Sigmoid colon (tissue), 7 donors: ENCODE data around the gene GLI3. TPM values are rescaled to one million over a fixed set of nuclear protein-coding genes. Genes with fewer than 3 reads are reported as not detected.

Experiments used
- DNase-seq: peaks from one replicate; pipeline ENCODE4 v3.0.0-alpha.2; 2019
- H3K27ac ChIP-seq, 4 donors: fragments of 200-600 bp; sonication (generic); one replicate each; pipeline ENCODE4 v1.5.1; 2016 to 2019; ENCODE audit warnings: mild to moderate bottlenecking in 1 of 4
- H3K27me3 ChIP-seq, 3 donors: fragments of 200-600 bp; sonication (generic); one replicate each; pipeline ENCODE4 v1.5.1; 2019; ENCODE audit warnings: mild to moderate bottlenecking in 1 of 3
- H3K36me3 ChIP-seq, 4 donors: fragments of 200-600 bp; sonication (generic); one replicate each; pipeline ENCODE4 v1.5.1; 2016 to 2019
- H3K4me1 ChIP-seq, 4 donors: fragments of 200-600 bp; sonication (generic); one replicate each; pipeline ENCODE4 v1.5.1; 2017 to 2019
- H3K4me3 ChIP-seq, 4 donors: fragments of 200-600 bp; sonication (generic); one replicate each; pipeline ENCODE4 v1.5.1; 2017 to 2019; ENCODE audit warnings: mild to moderate bottlenecking in 2 of 4, moderate library complexity in 1 of 4
- H3K9me3 ChIP-seq, 4 donors: fragments of 200-600 bp in 3 of 4; sonication (generic) in 3 of 4; one replicate each; pipeline versions ENCODE4 v1.5.1 to v1.6.1; 2013 to 2019
- EP300 ChIP-seq, 4 donors: sonication (generic); formaldehyde crosslinking; IDR thresholded peaks; one replicate each; pipeline ENCODE4 v1.6.1; 2017; ENCODE audit warnings: antibody characterized with exemption in 4 of 4
- POLR2A ChIP-seq, 2 donors: fragments of 450-650 bp; IDR thresholded peaks; one replicate each; pipeline ENCODE4 v1.6.1; 2016; ENCODE audit warnings: antibody characterized with exemption in 2 of 2, mild to moderate bottlenecking in 2 of 2, moderate library complexity in 2 of 2
- POLR2AphosphoS5 ChIP-seq, 4 donors: sonication (generic); formaldehyde crosslinking; IDR thresholded peaks; one replicate each; pipeline ENCODE4 v1.6.1; 2017; ENCODE audit warnings: antibody characterized with exemption in 4 of 4
- WGBS, 2 donors: extraction: QIAGEN DNeasy Blood & Tissue Kit; methylation state at CpG; one replicate each; pipeline ENCODE4 v1.1.7; 2013; 5-methylcytosine and 5-hydroxymethylcytosine counted together
- intact Hi-C: fragments of 100-400 bp; cut with DNase I; formaldehyde crosslinking; loops from one replicate; pipeline ENCODE4 v1.15.1; 2023
- polyA plus RNA-seq, 3 donors: library from polyadenylated mRNA; stranded (reverse); fragments of 200-250 nt; gene quantifications; one replicate each; pipeline ENCODE4 v1.2.3, GENCODE V29; 2013
- total RNA-seq, 4 donors: library from RNA; depleted of rRNA; stranded (reverse); fragments of >200 nt; gene quantifications; one replicate each; pipeline ENCODE4 v1.1.0, GENCODE V29; 2016
- TF ChIP-seq, protein P1 (sequence below), 4 experiments: fragments of 450-650 bp in 3 of 4; fragments of 200-600 bp in 1 of 4; IDR thresholded peaks; one replicate each; pipeline ENCODE4 v1.5.1; 2016 to 2019; ENCODE audit warnings: antibody characterized with exemption in 4 of 4, mild to moderate bottlenecking in 3 of 4, moderate library complexity in 2 of 4
- donor health status: healthy with polysubstance abuse.
- donor health status: Bipolar disorder and iron deficiency.
- donor health status: healthy.

The GLI3 gene
- total and polyA plus RNA-seq, 7 donors: 0.23 to 31.6 (median 17.2) TPM

DNA sequence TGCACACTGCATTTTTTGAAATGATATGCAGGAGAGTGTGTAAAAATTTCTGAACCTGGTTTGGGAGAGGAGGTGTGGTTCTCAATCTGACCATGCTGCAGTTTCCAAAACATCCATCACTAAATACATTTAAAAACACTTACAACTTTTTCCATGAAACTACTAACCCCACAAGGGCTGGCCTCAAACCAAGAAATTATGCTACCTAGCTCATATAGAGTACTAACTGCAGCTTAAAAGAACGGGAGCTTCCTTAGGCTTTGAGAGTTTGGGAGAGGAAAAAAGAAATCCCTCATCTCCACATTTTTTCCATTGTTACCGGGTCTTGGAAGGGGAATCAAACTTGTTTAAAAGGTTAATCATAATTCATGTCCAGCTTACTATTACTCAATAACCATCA is 214.2 kb downstream of the GLI3 start:
- H3K27ac ChIP-seq: peak overlapping the region in 3 of 4 donors; percentile 21 to 49 (median 33)
- intact Hi-C loops: no loop called here
- peaks cover 4 to 38% (median 16%) of the 10 kb centered on the region in 4 donors for H3K36me3 ChIP-seq
- no peak overlapping the region for H3K4me3 ChIP-seq
- peaks cover 0 to 51% (median 23%) of the 10 kb centered on the region in 4 donors for H3K4me1 ChIP-seq
- no peak for DNase-seq
- 79 to 86% methylated on average over 2 of the region's 2 CpGs for WGBS, 2 donors
- no peaks in the 10 kb centered on the region for H3K27me3 ChIP-seq
- no peak for TF ChIP-seq EP300 (IDR thresholded peaks at IDR 0.05)
- TF ChIP-seq, protein P1, sequence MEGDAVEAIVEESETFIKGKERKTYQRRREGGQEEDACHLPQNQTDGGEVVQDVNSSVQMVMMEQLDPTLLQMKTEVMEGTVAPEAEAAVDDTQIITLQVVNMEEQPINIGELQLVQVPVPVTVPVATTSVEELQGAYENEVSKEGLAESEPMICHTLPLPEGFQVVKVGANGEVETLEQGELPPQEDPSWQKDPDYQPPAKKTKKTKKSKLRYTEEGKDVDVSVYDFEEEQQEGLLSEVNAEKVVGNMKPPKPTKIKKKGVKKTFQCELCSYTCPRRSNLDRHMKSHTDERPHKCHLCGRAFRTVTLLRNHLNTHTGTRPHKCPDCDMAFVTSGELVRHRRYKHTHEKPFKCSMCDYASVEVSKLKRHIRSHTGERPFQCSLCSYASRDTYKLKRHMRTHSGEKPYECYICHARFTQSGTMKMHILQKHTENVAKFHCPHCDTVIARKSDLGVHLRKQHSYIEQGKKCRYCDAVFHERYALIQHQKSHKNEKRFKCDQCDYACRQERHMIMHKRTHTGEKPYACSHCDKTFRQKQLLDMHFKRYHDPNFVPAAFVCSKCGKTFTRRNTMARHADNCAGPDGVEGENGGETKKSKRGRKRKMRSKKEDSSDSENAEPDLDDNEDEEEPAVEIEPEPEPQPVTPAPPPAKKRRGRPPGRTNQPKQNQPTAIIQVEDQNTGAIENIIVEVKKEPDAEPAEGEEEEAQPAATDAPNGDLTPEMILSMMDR (IDR thresholded peaks at IDR 0.05): no peak
- no peak for TF ChIP-seq POLR2A (IDR thresholded peaks at IDR 0.05)
- no peak for TF ChIP-seq POLR2AphosphoS5 (IDR thresholded peaks at IDR 0.05)
- no peaks in the 10 kb centered on the region for H3K9me3 ChIP-seq

DNA sequence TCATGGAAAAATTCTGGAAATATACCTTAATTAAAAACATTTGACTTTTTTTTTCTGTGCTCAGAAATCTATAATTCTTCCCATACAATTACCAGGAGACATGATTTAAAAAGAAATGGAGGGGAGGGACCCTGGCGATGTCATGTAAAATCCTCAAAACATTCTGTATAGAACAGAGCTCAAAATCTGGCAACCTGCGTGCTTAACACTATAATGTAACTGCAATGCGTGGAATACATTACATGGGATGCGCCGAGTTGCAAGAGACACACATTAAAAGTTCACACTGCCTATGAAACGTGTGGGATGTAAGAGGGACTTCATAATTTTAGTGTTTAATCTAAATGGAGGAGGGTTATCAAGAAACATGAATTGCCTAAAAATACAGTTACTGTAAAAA is 215.0 kb downstream of the GLI3 start:
- Histone ChIP-seq H3K4me3 (no peak overlapping the region), H3K27ac (peak overlapping the region in 1 of 4 donors; percentile 49), H3K36me3 (peaks cover 4 to 38% (median 16%) of the 10 kb centered on the region in 4 donors), H3K9me3 (no peaks in the 10 kb centered on the region), H3K4me1 (peaks cover 0 to 57% (median 30%) of the 10 kb centered on the region in 4 donors), H3K27me3 (no peaks in the 10 kb centered on the region)
- WGBS, 2 donors: 78 to 81% methylated on average over 6 of the region's 6 CpGs
- intact Hi-C loops: no loop called here
- DNase-seq: no peak
- TF ChIP-seq POLR2AphosphoS5 (IDR thresholded peaks at IDR 0.05): no peak
- TF ChIP-seq, protein P1 (IDR thresholded peaks at IDR 0.05): no peak
- no peak for TF ChIP-seq EP300 (IDR thresholded peaks at IDR 0.05)
- TF ChIP-seq POLR2A (IDR thresholded peaks at IDR 0.05): no peak

DNA sequence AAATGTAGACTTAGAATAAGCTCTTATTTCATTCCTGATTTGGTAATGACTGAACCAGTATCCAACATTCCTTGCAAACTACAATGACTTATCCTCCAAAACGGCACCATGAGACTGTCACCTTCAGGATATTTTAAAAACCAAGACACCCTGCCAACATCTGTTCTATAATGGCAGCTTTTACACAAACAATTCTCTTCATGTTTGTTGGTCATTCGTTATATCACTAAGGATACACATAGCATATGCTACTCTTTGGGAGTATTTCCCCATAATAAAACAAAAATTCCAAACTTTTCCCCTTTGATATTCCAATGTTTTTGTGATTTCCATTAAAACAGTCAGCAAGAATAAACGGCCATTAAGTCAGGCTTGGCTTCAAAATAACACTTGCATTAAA is 215.4 kb downstream of the GLI3 start:
- WGBS, 2 donors: 56 to 75% methylated on average over 3 of the region's 3 CpGs
- DNase-seq: no peak
- Histone ChIP-seq H3K4me3 (no peak overlapping the region), H3K9me3 (no peaks in the 10 kb centered on the region), H3K36me3 (peaks cover 4 to 38% (median 16%) of the 10 kb centered on the region in 4 donors), H3K4me1 (peaks cover 0 to 61% (median 30%) of the 10 kb centered on the region in 4 donors), H3K27me3 (no peaks in the 10 kb centered on the region), H3K27ac (no peak overlapping the region)
- TF ChIP-seq POLR2AphosphoS5 (IDR thresholded peaks at IDR 0.05): no peak
- intact Hi-C loops: no loop called here

DNA sequence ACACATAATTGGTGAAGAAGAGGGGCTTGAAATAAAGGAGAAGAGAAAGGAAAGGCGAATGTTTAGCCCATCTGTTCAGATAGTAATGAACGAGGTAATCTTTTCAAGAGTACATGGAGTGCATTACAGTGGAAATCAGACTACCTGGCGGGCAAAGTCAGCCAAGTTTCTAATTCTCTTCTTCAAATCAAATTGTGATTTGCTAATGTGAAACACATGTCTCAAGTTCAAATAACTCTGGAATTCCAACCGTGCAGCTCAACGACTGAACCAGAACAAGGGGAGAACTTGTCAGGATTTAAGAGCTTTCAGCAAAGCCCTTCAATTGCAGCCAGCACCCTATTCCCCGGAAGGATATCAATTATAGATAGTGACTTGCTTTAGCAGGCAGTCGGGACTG is 216.9 kb downstream of the GLI3 start:
- no peak overlapping the region for H3K4me3 ChIP-seq
- H3K4me1 ChIP-seq: peaks cover 0 to 77% (median 36%) of the 10 kb centered on the region in 4 donors
- peaks cover 0 to 24% (median 7%) of the 10 kb centered on the region in 4 donors for H3K36me3 ChIP-seq
- no peaks in the 10 kb centered on the region for H3K27me3 ChIP-seq
- no peak overlapping the region for H3K27ac ChIP-seq
- no peaks in the 10 kb centered on the region for H3K9me3 ChIP-seq
- intact Hi-C loops: no loop called here
- 77 to 80% methylated on average over 7 of the region's 7 CpGs for WGBS, 2 donors
- TF ChIP-seq POLR2A (IDR thresholded peaks at IDR 0.05) (no peak), EP300 (IDR thresholded peaks at IDR 0.05) (no peak), POLR2AphosphoS5 (IDR thresholded peaks at IDR 0.05) (no peak)
- TF ChIP-seq, protein P1 (IDR thresholded peaks at IDR 0.05): no peak
- no peak for DNase-seq

DNA sequence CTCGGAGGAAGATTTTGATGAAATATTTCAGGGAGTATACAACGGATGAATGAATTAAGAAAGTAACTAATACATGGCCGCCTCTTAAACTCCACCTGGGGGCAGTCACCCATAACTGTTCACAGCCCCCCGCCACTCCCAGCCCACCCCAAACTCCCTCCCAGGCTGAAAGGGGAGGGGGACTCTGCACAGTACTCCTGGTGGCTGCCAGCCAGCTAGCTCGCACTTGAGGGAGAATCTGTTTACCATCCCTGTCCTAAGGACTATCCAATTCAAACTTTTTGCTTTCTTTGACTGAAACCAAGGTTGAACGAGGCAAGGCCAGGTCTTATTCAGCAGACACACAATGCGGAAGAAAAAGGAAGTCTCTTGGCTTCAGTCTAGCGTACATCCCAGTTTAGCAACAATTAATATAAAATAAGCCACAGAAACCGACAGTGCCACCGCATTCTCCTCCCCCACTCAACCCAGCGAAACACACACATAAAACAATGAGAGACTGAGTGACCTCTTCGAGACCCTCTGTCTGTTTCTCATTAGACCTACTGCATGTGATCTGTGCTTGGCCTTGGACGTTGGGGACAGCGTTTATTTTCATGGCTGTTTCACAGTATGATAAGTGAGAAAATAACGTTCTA is 219.5 kb downstream of the GLI3 start:
- no peak for DNase-seq
- Histone ChIP-seq H3K9me3 (peaks cover 0 to 3% (median 1%) of the 10 kb centered on the region in 4 donors), H3K4me1 (peaks cover 0 to 64% (median 27%) of the 10 kb centered on the region in 4 donors), H3K27ac (peak overlapping the region in 3 of 4 donors; percentile 56 to 74 (median 69)), H3K4me3 (no peak overlapping the region), H3K27me3 (no peaks in the 10 kb centered on the region), H3K36me3 (peaks cover 0 to 5% (median 0%) of the 10 kb centered on the region in 4 donors)
- 46 to 69% methylated on average over 15 of the region's 15 CpGs for WGBS, 2 donors
- intact Hi-C loops: no loop called here
- TF ChIP-seq POLR2AphosphoS5 (IDR thresholded peaks at IDR 0.05): no peak
- TF ChIP-seq, protein P1 (IDR thresholded peaks at IDR 0.05): no peak
- no peak for TF ChIP-seq EP300 (IDR thresholded peaks at IDR 0.05)
- TF ChIP-seq POLR2A (IDR thresholded peaks at IDR 0.05): no peak
